Coronary artery (tissue), 2 donors: Measurements from ENCODE around the gene LRRC4.

Experiments
- DNase-seq: peaks from one replicate; pipeline ENCODE4 v3.0.0-alpha.2; 2017; ENCODE audit warnings: low spot score
- H3K27ac ChIP-seq, 2 donors: fragments of 200-600 bp; sonication (generic); one replicate each; pipeline ENCODE4 v1.5.1; 2016 to 2019
- H3K4me3 ChIP-seq: fragments of 200-600 bp; sonication (generic); 2 replicates; pipeline ENCODE4 v1.5.1; 2016; ENCODE audit warnings: mild to moderate bottlenecking, moderate library complexity
- CTCF ChIP-seq: fragments of 200-600 bp; sonication (generic); IDR thresholded peaks from one replicate; pipeline ENCODE4 v1.5.1; 2019; ENCODE audit warnings: antibody characterized with exemption

The LRRC4 gene

GRCh38 chr7:128032605-128033235 lies 1.5 kb upstream of the LRRC4 start:
- DNase-seq, result no peak
- Histone ChIP-seq H3K27ac (peak overlapping the region in 1 of 2 donors; percentile 3), H3K4me3 (peak overlapping the region; percentile 76)
- TF ChIP-seq CTCF, result no peak

GRCh38 chr7:128031901-128032604 lies 816 bp upstream of the LRRC4 start:
- peak overlapping the region; percentile 76 for H3K4me3 ChIP-seq
- TF ChIP-seq CTCF, result no peak
- DNase-seq, result no peak
- H3K27ac ChIP-seq, result peak overlapping the region in 1 of 2 donors; percentile 49

GRCh38 chr7:128030263-128030653 lies 979 bp downstream of the LRRC4 start:
- TF ChIP-seq CTCF, result no peak
- DNase-seq, result no peak
- H3K4me3 ChIP-seq, result peak overlapping the region; percentile 76
- no peak overlapping the region for H3K27ac ChIP-seq

GRCh38 chr7:128029405-128029995 lies 1.7 kb downstream of the LRRC4 start:
- no peak overlapping the region for H3K4me3 ChIP-seq
- H3K27ac ChIP-seq, result no peak overlapping the region
- DNase-seq, result no peak
- no peak for TF ChIP-seq CTCF

- no peak for TF ChIP-seq CTCF
- no peak for DNase-seq
- H3K27ac ChIP-seq, result no peak overlapping the region
- H3K4me3 ChIP-seq, result no peak overlapping the region
Observed at GRCh38 chr7:128027485-128027980, 3.7 kb downstream of the LRRC4 start.

- DNase-seq, result no peak
- H3K4me3 ChIP-seq, result no peak overlapping the region
- H3K27ac ChIP-seq, result no peak overlapping the region
- TF ChIP-seq CTCF, result no peak
Observed at GRCh38 chr7:128026551-128026950, 4.7 kb downstream of the LRRC4 start.
